NCI-H510A treated with DMSO at 0.1 percent for 48 hours (cell line): ENCODE results near the gene SOSTDC1.

Experiments
- DNase-seq: peaks from one replicate; lab custom pipeline; 2025; lab: John Stamatoyannopoulos, UW

The SOSTDC1 gene

GRCh38 chr7:16419859-16420258, 45.7 kb downstream of the SOSTDC1 start:
- no peak for DNase-seq

GRCh38 chr7:16419126-16419525, 46.4 kb downstream of the SOSTDC1 start:
- DNase-seq = no peak

GRCh38 chr7:16417906-16418305, 47.6 kb downstream of the SOSTDC1 start:
- no peak for DNase-seq

- no peak for DNase-seq
Observed at GRCh38 chr7:16416289-16417282, 49.0 kb downstream of the SOSTDC1 start.

- DNase-seq = no peak
Observed at GRCh38 chr7:16412274-16413254, 53.0 kb downstream of the SOSTDC1 start.
